HL-60 (cell line): ENCODE results near the gene GTPBP6.

ENCODE experiments used
- DNase-seq, 2 experiments: peaks; one replicate each; pipeline ENCODE4 v3.0.0-alpha.2; 2010 to 2020; ENCODE audit warnings: low read depth in 1 of 2, low spot score in 1 of 2
- H3K27ac ChIP-seq: fragments of 250-450 bp; sonication (Bioruptor Pico); replicated peaks from 2 replicates; pipeline ENCODE4 v1.5.1; 2020; ENCODE audit warnings: mild to moderate bottlenecking, moderate library complexity
- H3K27me3 ChIP-seq: fragments of 250-450 bp; sonication (Bioruptor Pico); 2 replicates; pipeline ENCODE4 v1.5.1; 2021; ENCODE audit warnings: mild to moderate bottlenecking, moderate library complexity; ENCODE audit not compliant: insufficient read depth, poor library complexity, severe bottlenecking
- H3K4me3 ChIP-seq: replicated peaks from 2 replicates; pipeline ENCODE4 v1.5.1; 2011; ENCODE audit warnings: mild to moderate bottlenecking, control low read depth, low read length; ENCODE audit not compliant: insufficient read depth
- GABPA ChIP-seq: IDR thresholded peaks from 2 replicates; pipeline ENCODE4 v1.6.1; 2012; ENCODE audit warnings: low read depth
- POLR2AphosphoS5 ChIP-seq: IDR thresholded peaks from 2 replicates; pipeline ENCODE4 v1.6.1; 2012; ENCODE audit warnings: low read depth
- REST ChIP-seq: IDR thresholded peaks from 2 replicates; pipeline ENCODE4 v1.6.1; 2012; ENCODE audit warnings: low read depth; ENCODE audit not compliant: insufficient replicate concordance
- SPI1 ChIP-seq: IDR thresholded peaks from 2 replicates; pipeline ENCODE4 v1.6.1; 2012; ENCODE audit warnings: low read depth, mild to moderate bottlenecking, borderline replicate concordance
- TF ChIP-seq, protein P1 (sequence below): IDR thresholded peaks from one replicate; pipeline ENCODE4 v1.5.1; 2011; ENCODE audit warnings: low read length, control low read depth, inconsistent platforms; ENCODE audit not compliant: insufficient read depth

Gene GTPBP6

DNA sequence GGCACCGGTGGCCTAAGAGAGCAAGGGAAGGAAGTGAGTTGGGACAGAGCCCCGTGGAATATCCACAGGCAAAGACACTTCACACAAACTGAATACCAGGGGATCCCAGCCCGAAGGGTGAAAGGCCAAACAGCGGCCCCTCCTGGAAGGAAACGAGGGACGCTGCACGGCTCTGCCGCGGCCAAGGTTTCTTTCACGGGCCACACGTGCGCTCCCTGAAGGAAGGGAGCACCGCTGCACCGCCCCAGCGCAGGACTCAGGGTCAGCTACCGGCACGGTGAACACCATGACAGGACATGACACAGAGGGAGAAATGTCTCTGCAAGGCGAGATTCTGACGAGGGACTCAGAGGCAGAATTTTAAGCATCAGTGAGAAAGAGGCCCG lies 31.5 kb upstream of the GTPBP6 start:
- no peak for TF ChIP-seq REST
- no peak for TF ChIP-seq GABPA
- TF ChIP-seq, protein P1, sequence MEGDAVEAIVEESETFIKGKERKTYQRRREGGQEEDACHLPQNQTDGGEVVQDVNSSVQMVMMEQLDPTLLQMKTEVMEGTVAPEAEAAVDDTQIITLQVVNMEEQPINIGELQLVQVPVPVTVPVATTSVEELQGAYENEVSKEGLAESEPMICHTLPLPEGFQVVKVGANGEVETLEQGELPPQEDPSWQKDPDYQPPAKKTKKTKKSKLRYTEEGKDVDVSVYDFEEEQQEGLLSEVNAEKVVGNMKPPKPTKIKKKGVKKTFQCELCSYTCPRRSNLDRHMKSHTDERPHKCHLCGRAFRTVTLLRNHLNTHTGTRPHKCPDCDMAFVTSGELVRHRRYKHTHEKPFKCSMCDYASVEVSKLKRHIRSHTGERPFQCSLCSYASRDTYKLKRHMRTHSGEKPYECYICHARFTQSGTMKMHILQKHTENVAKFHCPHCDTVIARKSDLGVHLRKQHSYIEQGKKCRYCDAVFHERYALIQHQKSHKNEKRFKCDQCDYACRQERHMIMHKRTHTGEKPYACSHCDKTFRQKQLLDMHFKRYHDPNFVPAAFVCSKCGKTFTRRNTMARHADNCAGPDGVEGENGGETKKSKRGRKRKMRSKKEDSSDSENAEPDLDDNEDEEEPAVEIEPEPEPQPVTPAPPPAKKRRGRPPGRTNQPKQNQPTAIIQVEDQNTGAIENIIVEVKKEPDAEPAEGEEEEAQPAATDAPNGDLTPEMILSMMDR, result no peak
- TF ChIP-seq POLR2AphosphoS5, result no peak
- TF ChIP-seq SPI1, result no peak
- Histone ChIP-seq H3K27ac (no peak overlapping the region), H3K4me3 (no peak overlapping the region), H3K27me3 (no peaks in the 10 kb centered on the region)
- DNase-seq, result no peak

- no peak overlapping the region for H3K4me3 ChIP-seq
- TF ChIP-seq, protein P1, result no peak
- no peak for TF ChIP-seq POLR2AphosphoS5
- H3K27me3 ChIP-seq, result no peaks in the 10 kb centered on the region
- no peak for DNase-seq
- no peak overlapping the region for H3K27ac ChIP-seq
Measured at GRCh38 chrX:349702-350101, 31.1 kb upstream of the GTPBP6 start.

DNA sequence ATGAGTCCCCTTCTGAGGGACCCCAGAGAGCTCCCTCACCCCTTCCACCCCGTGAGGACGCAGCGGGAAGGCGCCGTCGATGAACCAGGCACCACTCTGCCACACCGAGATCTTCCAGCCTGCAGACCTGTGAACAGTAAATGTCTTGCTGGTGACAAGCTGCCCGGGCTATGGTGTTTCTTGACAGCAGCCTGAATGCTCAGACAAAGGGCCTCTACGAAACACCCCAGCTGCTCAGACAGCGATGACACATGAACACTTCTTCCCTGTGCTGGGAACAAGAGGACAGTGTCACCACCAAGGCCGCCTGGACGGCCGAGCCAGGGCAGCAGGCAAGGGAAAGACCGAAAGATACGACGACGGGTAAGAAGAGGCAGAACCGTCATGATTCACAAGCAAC lies 30.6 kb upstream of the GTPBP6 start:
- DNase-seq, result no peak
- Histone ChIP-seq H3K4me3 (no peak overlapping the region), H3K27me3 (no peaks in the 10 kb centered on the region), H3K27ac (no peak overlapping the region)
- TF ChIP-seq, protein P1, result no peak
- no peak for TF ChIP-seq REST
- TF ChIP-seq GABPA, result no peak
- TF ChIP-seq POLR2AphosphoS5, result no peak
- no peak for TF ChIP-seq SPI1

DNA sequence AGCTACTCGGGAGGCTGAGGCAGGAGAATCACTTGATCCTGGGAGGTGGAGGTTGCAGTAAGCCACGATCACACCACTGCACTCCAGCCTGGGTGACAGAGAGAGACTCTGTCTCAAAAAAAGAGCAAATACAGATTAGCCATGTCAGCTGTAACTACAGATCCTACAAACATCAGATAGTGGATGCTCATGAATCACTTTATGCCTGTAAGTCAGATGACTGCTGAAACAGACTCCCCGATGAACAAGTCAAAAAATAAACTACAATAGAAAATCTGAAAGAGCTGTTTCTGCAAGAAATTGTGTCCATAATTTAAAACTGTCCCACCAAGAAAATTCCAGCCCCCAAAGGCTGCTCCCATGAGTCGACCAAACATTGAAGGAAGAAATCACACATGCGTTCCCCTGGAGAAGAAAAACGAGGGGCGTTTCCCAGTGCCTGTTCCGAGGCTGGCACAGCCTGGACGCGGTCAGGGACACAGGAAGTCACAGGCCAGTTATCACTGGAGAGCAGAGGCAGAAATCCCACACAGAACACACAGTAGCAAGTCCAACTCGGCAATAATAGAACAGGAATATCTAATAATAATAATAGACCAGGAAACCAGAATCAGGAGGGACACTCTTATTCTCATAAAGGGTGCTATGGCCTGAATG lies 30.0 kb upstream of the GTPBP6 start:
- DNase-seq, result no peak
- H3K27ac ChIP-seq, result no peak overlapping the region
- TF ChIP-seq REST, result no peak
- TF ChIP-seq POLR2AphosphoS5, result no peak
- no peak for TF ChIP-seq GABPA
- TF ChIP-seq, protein P1, result no peak
- no peak for TF ChIP-seq SPI1
- H3K4me3 ChIP-seq, result no peak overlapping the region
- no peaks in the 10 kb centered on the region for H3K27me3 ChIP-seq
